Stimulated activated CD4-positive, alpha-beta T cell treated with anti-CD3 and anti-CD28 coated beads, Interleukin-2, amount 100 ng/mL, for 24 hours (primary cell): ENCODE measurements around the gene ACTMAP.

Source experiments
- DNase-seq, 2 donors: peaks; one replicate each; pipeline ENCODE4 v3.0.0-alpha.2; 2020

Gene ACTMAP

GRCh38 chr19:40717880-40718773 is 32.1 kb downstream of the ACTMAP start:
- no peak for DNase-seq

- DNase-seq = no peak
Measured at GRCh38 chr19:40717325-40717879, 32.9 kb downstream of the ACTMAP start.

GRCh38 chr19:40716482-40717324 is 33.6 kb downstream of the ACTMAP start, which contains the start of the genes COQ8B and ITPKC:
Gene COQ8B (minus strand): TSS chr19:40716886. CDS start chr19:40714632, 2,254 bp downstream.
Gene ITPKC (plus strand): TSS chr19:40717112. CDS start chr19:40717136, 24 bp downstream.
- DNase-seq = peak; percentile 100

GRCh38 chr19:40716031-40716481 is 34.2 kb downstream of the ACTMAP start:
- DNase-seq = peak; percentile 67 to 76

- peak; percentile 94 for DNase-seq
Measured at GRCh38 chr19:40714441-40715299, 35.6 kb downstream of the ACTMAP start.

GRCh38 chr19:40713939-40714338 is 36.3 kb downstream of the ACTMAP start:
- no peak for DNase-seq

- DNase-seq = no peak
Measured at GRCh38 chr19:40709817-40710216, 40.5 kb downstream of the ACTMAP start.

- no peak for DNase-seq
Measured at GRCh38 chr19:40707615-40708014, 42.7 kb downstream of the ACTMAP start.

DNA sequence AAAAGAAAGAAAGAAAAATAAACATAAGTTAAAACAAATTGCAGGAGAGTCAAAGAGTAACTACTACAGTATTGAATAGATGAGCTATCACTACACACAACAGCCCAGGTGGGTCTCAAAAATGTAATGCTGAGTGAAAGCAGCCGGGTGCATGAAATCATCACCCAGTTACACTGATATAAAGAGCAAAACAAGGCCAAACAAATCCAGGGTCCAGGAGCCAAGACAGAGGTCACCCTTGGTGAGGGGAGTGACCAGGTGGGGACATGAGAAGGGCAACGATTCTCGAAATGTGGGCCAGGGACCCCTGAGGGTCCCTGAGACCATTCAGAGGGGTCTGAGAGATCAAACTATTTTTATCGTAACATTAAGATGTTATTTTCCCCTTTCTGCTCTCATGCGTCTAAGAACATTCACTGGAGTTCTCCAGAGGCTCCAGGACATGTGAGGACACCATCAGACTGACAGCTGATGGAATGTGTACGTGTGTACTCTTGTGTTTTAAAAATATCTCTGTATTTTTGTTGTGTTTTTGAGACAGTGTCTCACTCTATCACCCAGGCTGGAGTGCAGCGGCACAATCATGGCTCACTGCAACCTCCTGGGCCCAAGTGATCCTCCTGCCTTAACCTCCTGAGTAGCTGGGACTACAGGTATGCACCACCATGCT is 44.2 kb downstream of the ACTMAP start:
- DNase-seq = no peak

DNA sequence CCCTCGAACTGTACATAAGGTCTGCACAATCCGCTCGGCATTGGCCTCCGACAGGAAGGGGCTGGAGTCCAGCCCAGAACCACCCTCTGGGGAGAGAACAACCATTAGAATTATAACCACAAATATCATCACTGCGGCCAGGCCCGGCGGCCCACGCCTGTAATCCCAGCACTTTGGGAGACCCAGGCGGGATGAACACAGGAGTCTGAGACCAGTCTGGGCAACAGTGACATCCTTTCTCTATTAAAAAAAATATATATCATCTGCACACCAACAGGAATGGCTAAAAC is 45.0 kb downstream of the ACTMAP start:
- DNase-seq = no peak

DNA sequence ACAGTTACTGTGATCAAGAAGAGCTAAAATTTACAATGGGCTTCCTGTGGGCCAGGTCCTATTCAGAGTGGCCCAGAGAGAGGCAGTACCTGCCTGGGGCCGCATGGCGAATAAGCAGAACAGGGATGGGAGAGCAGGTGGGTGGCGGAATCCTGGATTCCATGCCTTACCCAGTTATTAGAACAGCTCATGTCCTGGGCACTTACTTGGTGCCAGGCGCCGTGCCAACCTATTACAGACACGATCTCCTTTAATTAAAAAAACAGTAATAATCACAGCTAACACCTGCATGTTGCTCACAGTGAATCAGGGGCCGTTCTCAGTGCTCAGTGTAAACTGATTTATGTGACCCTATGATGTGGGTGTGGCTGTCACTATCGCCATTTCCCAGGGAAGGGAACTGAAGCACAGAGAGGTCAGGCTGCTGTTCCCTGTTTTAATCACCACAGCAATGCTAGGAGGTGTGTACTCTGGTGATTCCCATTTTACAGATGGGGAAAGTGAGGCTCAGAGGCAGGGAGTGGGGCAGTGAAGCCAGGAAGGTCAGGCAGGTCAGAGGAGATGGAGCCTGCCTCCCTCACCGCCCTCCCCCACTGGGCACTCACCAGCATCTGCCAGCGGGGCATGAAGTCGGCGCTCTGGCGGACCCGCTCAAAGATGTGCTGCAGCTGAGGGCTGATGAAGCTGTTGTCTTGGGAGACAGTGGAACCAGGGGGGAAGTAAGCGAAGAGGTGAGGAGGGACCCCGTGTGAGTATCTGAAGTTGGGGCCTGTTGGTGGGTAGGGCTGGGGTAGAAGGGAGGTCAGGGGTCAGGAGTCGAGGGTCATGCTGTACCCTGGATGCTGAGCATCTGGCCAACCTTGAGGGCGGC is 45.6 kb downstream of the ACTMAP start:
- no peak for DNase-seq

- DNase-seq = no peak
Measured at GRCh38 chr19:40703029-40703755, 47.1 kb downstream of the ACTMAP start.

- no peak for DNase-seq
Measured at GRCh38 chr19:40702337-40703012, 47.8 kb downstream of the ACTMAP start.

GRCh38 chr19:40701758-40702157 is 48.5 kb downstream of the ACTMAP start:
- DNase-seq = no peak

DNA sequence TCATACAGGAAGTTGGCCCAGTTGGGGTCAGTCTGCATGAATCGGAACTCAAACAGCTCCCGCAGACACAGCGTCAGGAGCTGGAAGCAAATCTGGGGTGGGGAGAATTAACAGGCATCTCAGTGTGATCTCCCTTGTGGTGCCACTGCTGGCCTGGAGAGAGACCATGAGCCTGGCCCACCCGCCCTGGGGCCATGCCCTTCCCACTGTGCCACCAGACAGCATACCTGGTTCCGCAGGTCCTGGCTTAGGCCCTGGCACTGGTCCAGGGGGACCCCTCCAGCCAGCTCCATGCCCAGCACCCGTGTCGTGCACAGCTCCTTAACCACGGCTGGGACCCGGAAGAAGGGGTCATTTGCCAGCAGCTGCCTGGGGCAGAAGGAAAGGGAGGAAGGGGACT is 50.2 kb downstream of the ACTMAP start:
- DNase-seq = no peak

DNA sequence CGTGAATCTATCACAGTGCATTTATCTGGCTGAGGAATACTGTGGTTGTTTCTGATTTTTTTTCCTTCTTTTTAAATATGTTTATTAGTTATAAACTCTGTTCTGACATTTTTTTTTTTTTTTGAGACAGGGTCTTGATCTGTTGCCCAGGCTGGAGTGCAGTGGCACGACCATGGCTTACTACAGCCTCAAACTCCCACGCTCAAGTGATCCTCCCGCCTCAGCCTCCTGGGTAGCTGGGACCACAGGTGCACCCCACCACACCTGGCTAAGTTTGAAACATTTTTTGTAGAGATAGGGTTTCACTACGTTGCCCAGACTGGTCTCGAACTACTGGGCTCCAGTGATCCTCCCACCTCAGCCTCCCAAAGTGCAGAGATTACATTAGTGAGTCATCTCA is 53.3 kb downstream of the ACTMAP start:
- no peak for DNase-seq

DNA sequence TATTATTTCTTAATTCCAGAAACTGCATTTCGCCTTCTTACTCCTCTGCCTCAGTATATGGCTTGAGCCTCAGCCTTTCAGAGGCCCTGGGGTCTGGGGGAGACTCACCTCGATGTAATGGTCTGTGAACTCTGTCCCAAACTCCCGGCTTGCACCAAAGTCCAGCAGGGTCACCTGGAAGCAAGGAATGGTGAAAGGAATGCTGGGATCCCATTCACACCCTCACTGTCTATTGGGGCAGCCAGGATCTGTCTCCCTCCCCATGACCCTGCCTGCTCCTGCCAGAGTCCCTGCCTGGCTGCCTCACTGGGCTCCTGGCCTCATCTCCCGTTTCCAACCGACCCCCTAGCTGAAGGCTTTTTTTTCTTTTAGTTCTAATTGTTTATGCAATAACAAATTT is 54.4 kb downstream of the ACTMAP start:
- no peak for DNase-seq

GRCh38 chr19:40693896-40694295 is 56.4 kb downstream of the ACTMAP start:
- no peak for DNase-seq

DNA sequence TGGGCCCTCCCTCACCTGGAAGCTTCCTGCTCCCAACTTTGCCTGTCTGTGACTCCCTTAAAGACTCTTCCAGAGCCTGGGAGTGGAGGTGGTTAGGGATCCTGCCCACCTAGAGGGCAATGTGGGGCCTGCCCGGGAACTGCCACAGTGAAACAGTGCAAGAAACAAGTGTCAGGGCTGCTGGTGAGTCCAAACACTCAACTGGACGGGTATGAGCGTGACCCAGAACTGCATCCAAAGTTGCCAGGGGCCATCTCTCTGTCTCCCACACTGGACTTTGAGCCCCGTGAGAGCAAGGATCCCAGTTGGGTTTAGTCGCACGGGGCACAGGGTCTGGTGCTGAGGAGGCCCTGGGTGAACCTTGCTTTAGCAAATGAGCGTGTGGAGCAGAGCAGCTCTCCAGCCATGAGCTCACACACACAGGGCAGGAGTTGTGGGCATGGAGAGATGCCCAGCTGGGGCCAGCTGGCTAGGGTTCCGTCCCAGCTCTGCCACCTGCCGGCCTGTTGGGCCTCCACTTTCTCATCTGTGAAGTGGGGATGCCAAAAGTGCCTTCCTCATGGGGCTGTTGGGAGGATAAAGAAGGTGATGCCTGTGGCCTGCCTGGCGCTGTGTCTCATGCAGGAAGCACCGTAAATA is 57.0 kb downstream of the ACTMAP start:
- DNase-seq = no peak
